Suprapubic skin (tissue), 4 donors: ENCODE data around the gene MCC. TPM values are rescaled to one million over a fixed set of nuclear protein-coding genes. Genes with fewer than 3 reads are reported as not detected.

ENCODE experiments used
- DNase-seq, 2 donors: peaks; one replicate each; pipeline ENCODE4 v3.0.0-alpha.2; 2019; ENCODE audit warnings: low spot score in 2 of 2
- H3K27ac ChIP-seq: fragments of 200-600 bp; sonication (generic); one replicate; pipeline ENCODE4 v1.5.1; 2019
- H3K27me3 ChIP-seq: fragments of 200-600 bp; sonication (generic); one replicate; pipeline ENCODE4 v1.5.1; 2019
- H3K36me3 ChIP-seq: fragments of 200-600 bp; sonication (generic); one replicate; pipeline ENCODE4 v1.5.1; 2019
- H3K4me1 ChIP-seq: fragments of 200-600 bp; sonication (generic); one replicate; pipeline ENCODE4 v1.5.1; 2019
- H3K4me3 ChIP-seq: fragments of 200-600 bp; sonication (generic); one replicate; pipeline ENCODE4 v1.5.1; 2019; ENCODE audit warnings: mild to moderate bottlenecking
- H3K9me3 ChIP-seq: fragments of 200-600 bp; sonication (generic); one replicate; pipeline ENCODE4 v1.5.1; 2019
- EP300 ChIP-seq: sonication (generic); formaldehyde crosslinking; IDR thresholded peaks from one replicate; pipeline ENCODE4 v1.6.1; 2017; ENCODE audit warnings: antibody characterized with exemption
- POLR2A ChIP-seq, 2 donors: fragments of 450-650 bp; IDR thresholded peaks; one replicate each; pipeline ENCODE4 v1.6.1; 2017; ENCODE audit warnings: antibody characterized with exemption in 2 of 2, mild to moderate bottlenecking in 2 of 2, moderate library complexity in 2 of 2
- POLR2AphosphoS5 ChIP-seq, 3 donors: sonication (generic); formaldehyde crosslinking; IDR thresholded peaks; one replicate each; pipeline ENCODE4 v1.6.1; 2017; ENCODE audit warnings: antibody characterized with exemption in 3 of 3
- WGBS: methylation state at CpG from one replicate; pipeline ENCODE4 v1.1.5; 2018; 5-methylcytosine and 5-hydroxymethylcytosine counted together
- total RNA-seq, 4 donors: library from RNA; depleted of rRNA; stranded (reverse); fragments of >200 nt; gene quantifications; one replicate each; pipeline ENCODE4 v1.1.0, GENCODE V29; 2016
- TF ChIP-seq, protein P1 (sequence below), 2 donors: fragments of 200-600 bp in 1 of 2; fragments of 450-650 bp in 1 of 2; sonication (generic) in 1 of 2; IDR thresholded peaks; one replicate each; pipeline ENCODE4 v1.5.1; 2016 to 2019; ENCODE audit warnings: antibody characterized with exemption in 2 of 2, mild to moderate bottlenecking in 1 of 2, moderate library complexity in 1 of 2

The MCC gene
- total RNA-seq, 4 donors from 2014 or later: 67.7 to 105 (median 86.6) TPM

DNA sequence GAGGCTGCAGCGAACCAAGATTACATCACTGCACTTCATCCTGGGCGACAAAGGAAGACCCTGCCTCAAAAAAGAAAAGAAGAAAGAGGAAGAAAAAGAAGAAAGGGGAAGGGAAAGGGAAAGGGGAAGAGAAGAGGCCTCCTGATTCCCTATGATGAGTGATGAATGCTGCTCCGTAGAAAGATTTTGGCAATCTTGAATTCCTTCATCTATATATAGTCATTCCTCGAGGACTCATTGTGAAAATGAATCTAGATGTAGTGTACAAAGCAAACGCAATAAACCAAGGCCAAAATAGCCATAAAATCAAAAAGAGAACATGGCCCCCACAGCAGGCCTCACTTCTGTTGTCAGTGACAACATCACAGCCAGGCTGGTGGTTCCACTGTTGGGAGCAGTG is 293.7 kb downstream of the MCC start:
- no peak for DNase-seq
- TF ChIP-seq POLR2AphosphoS5 (IDR thresholded peaks at IDR 0.05): no peak
- TF ChIP-seq POLR2A (IDR thresholded peaks at IDR 0.05): no peak
- TF ChIP-seq, protein P1, sequence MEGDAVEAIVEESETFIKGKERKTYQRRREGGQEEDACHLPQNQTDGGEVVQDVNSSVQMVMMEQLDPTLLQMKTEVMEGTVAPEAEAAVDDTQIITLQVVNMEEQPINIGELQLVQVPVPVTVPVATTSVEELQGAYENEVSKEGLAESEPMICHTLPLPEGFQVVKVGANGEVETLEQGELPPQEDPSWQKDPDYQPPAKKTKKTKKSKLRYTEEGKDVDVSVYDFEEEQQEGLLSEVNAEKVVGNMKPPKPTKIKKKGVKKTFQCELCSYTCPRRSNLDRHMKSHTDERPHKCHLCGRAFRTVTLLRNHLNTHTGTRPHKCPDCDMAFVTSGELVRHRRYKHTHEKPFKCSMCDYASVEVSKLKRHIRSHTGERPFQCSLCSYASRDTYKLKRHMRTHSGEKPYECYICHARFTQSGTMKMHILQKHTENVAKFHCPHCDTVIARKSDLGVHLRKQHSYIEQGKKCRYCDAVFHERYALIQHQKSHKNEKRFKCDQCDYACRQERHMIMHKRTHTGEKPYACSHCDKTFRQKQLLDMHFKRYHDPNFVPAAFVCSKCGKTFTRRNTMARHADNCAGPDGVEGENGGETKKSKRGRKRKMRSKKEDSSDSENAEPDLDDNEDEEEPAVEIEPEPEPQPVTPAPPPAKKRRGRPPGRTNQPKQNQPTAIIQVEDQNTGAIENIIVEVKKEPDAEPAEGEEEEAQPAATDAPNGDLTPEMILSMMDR (IDR thresholded peaks at IDR 0.05): no peak
- no peak for TF ChIP-seq EP300
- 86% methylated on average over 5 of the region's 5 CpGs for WGBS
- Histone ChIP-seq H3K27ac (no peak overlapping the region), H3K9me3 (no peaks in the 10 kb centered on the region), H3K4me3 (no peak overlapping the region), H3K27me3 (no peaks in the 10 kb centered on the region), H3K36me3 (no peaks in the 10 kb centered on the region), H3K4me1 (peaks cover 8% of the 10 kb centered on the region)

DNA sequence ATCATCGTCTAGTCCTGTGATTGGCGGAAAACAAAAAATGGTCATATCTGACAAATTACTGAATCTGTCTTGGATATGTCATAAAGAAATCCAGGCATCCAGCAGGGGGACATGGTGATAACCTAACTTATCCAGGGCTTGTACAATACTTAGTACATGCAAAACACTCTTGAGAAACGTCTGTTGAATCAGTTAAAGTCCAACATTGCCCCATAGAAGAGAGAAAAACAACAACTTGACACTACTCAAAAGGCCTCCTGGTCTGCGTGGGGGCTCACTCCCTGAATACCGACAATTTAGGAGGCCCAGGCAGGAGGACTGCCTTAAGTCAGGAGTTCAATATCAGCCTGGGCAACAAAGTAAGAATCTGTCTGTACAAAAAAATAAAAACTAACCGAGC is 294.1 kb downstream of the MCC start:
- no peak for TF ChIP-seq POLR2A (IDR thresholded peaks at IDR 0.05)
- no peak for TF ChIP-seq POLR2AphosphoS5 (IDR thresholded peaks at IDR 0.05)
- TF ChIP-seq, protein P1 (IDR thresholded peaks at IDR 0.05): no peak
- no peak for TF ChIP-seq EP300
- Histone ChIP-seq H3K4me1 (peaks cover 3% of the 10 kb centered on the region), H3K27ac (no peak overlapping the region), H3K36me3 (no peaks in the 10 kb centered on the region), H3K27me3 (no peaks in the 10 kb centered on the region), H3K4me3 (no peak overlapping the region), H3K9me3 (no peaks in the 10 kb centered on the region)
- WGBS: 95% methylated on average over 6 of the region's 6 CpGs
- no peak for DNase-seq

DNA sequence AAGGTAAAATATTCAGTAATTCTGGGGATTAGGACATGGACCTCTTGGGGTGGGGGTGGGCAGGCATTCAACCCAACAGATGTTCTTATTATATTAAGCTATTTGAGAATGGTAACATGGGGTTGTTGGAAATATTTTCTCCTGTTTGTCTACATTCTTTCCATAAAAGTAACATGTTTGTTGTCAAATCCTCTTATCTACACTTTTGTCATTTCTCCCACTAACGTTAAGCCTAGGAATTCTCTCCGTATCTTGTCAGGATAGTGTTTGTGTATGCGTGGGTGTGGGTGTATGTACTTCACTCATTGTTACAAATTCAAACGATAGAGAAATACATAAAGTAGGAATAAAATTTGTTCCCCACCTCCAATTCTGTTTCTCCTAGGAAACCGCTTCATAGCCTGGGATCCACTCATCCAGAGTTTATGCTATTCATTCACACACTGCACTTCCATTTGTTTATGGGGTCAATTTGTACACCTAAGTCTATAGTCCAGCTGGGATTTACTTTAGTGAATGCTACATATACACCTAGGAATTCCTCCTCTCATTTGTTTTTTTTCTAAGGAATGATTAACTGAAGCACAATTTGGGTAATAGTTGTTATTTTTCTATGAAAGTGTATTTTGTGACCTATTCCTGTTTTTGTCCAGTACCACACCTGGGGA is 294.8 kb downstream of the MCC start:
- H3K4me1 ChIP-seq: no peaks in the 10 kb centered on the region
- H3K4me3 ChIP-seq: no peak overlapping the region
- no peak for DNase-seq
- WGBS: 92% methylated on average over 5 of the region's 5 CpGs
- no peak overlapping the region for H3K27ac ChIP-seq
- no peaks in the 10 kb centered on the region for H3K36me3 ChIP-seq
- no peak for TF ChIP-seq POLR2A (IDR thresholded peaks at IDR 0.05)
- TF ChIP-seq, protein P1 (IDR thresholded peaks at IDR 0.05): no peak
- TF ChIP-seq EP300: no peak
- TF ChIP-seq POLR2AphosphoS5 (IDR thresholded peaks at IDR 0.05): no peak
- H3K27me3 ChIP-seq: no peaks in the 10 kb centered on the region
- no peaks in the 10 kb centered on the region for H3K9me3 ChIP-seq

DNA sequence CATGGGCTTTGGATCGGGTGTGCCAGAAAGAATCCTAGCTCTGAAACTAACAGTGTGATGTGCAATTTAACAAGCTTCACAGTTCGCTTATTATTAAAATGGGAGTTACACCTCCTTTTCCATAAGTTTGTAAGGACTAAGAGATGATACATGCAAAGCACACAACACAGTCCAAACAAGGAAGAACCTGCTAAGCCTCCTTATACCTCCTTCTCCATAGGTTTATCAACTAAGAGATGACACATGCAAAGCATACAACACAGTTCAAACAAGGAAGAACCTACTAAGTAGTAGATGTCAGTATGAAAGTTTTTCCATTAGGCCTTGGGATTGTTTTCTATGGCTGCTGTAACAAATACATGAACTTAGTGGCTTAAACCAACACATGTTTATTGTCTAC is 295.7 kb downstream of the MCC start:
- Histone ChIP-seq H3K27me3 (no peaks in the 10 kb centered on the region), H3K9me3 (no peaks in the 10 kb centered on the region), H3K27ac (no peak overlapping the region), H3K36me3 (no peaks in the 10 kb centered on the region), H3K4me3 (no peak overlapping the region), H3K4me1 (no peaks in the 10 kb centered on the region)
- WGBS: 98% methylated on average over 2 of the region's 2 CpGs
- DNase-seq: no peak
- no peak for TF ChIP-seq EP300
- no peak for TF ChIP-seq POLR2A (IDR thresholded peaks at IDR 0.05)
- TF ChIP-seq, protein P1 (IDR thresholded peaks at IDR 0.05): no peak
- no peak for TF ChIP-seq POLR2AphosphoS5 (IDR thresholded peaks at IDR 0.05)

DNA sequence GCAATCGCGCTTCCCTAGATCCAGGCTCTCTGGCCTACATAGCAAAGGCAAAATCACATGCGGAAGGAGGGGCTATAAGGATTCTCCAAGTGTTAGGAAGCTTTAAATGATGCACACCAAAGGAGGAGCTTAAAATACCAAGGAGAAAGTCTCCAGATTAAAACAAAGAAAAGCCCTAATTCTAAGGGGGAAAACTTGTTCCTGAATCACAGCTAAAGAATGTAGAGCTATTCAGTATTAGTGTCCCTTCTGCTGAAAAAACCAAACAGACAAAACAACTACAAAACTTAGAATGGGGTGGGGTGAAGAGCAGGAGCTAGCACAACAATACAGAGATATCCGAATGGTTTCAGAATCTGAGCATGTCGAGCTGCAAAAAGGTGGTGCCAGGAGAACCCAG is 297.9 kb downstream of the MCC start:
- H3K27ac ChIP-seq: no peak overlapping the region
- no peak for DNase-seq
- no peaks in the 10 kb centered on the region for H3K27me3 ChIP-seq
- H3K36me3 ChIP-seq: no peaks in the 10 kb centered on the region
- H3K9me3 ChIP-seq: no peaks in the 10 kb centered on the region
- no peak overlapping the region for H3K4me3 ChIP-seq
- H3K4me1 ChIP-seq: peaks cover 9% of the 10 kb centered on the region
- WGBS: 90% methylated on average over 5 of the region's 5 CpGs
- TF ChIP-seq EP300 (no peak), POLR2A (IDR thresholded peaks at IDR 0.05) (no peak), POLR2AphosphoS5 (IDR thresholded peaks at IDR 0.05) (no peak)
- TF ChIP-seq, protein P1 (IDR thresholded peaks at IDR 0.05): no peak
